ENCODE results near the gene AZGP1. TPM values are rescaled to one million over a fixed set of nuclear protein-coding genes. Genes with fewer than 3 reads are reported as not detected.
"Not testable (repeated sequence)": the region's sequence is repeated elsewhere in the genome, so short reads cannot be mapped to it uniquely, and the experiment has no call there.

Gene AZGP1
- total and polyA plus RNA-seq, 2 experiments from 2014 or later: not detected

GRCh38 chr7:99953649-99954048 is 22.2 kb downstream of the AZGP1 start:
- no peak overlapping the region for H3K4me3 ChIP-seq
- TF ChIP-seq CTCF (IDR thresholded peaks at IDR 0.05; ENCODE audit: low read depth, low read length): no peak
- no peaks in the 10 kb centered on the region for H3K9me3 ChIP-seq (ENCODE audit: low read depth)
- peak in 1 of 2 donors; percentile 67 for DNase-seq (ENCODE audit: low read depth in 1 of 2, low spot score in 1 of 2)
- no peaks in the 10 kb centered on the region for H3K27me3 ChIP-seq
- H3K36me3 ChIP-seq: no peaks in the 10 kb centered on the region
- H3K4me1 ChIP-seq (ENCODE audit: low read depth): no peaks in the 10 kb centered on the region
- no peak overlapping the region for H3K27ac ChIP-seq

- not testable (repeated sequence) for H3K4me3 ChIP-seq; H3K4me1 ChIP-seq (ENCODE audit: low read depth); DNase-seq (ENCODE audit: low read depth in 1 of 2, low spot score in 1 of 2); H3K36me3 ChIP-seq; H3K27me3 ChIP-seq; H3K27ac ChIP-seq; H3K9me3 ChIP-seq (ENCODE audit: low read depth)
These were observed 23.2 kb downstream of the AZGP1 start for GRCh38 chr7:99952649-99953048.

GRCh38 chr7:99950819-99951218 is 25.0 kb downstream of the AZGP1 start:
- H3K27ac ChIP-seq; DNase-seq (ENCODE audit: low read depth in 1 of 2, low spot score in 1 of 2); H3K27me3 ChIP-seq; H3K4me1 ChIP-seq (ENCODE audit: low read depth); H3K36me3 ChIP-seq; H3K4me3 ChIP-seq; H3K9me3 ChIP-seq (ENCODE audit: low read depth): not testable (repeated sequence)

GRCh38 chr7:99949645-99950228 is 26.1 kb downstream of the AZGP1 start:
- DNase-seq (ENCODE audit: low read depth in 1 of 2, low spot score in 1 of 2): peak in 1 of 2 donors; percentile 38
- H3K4me3 ChIP-seq: no peak overlapping the region

GRCh38 chr7:99947608-99948007 is 28.2 kb downstream of the AZGP1 start:
- TF ChIP-seq CTCF (IDR thresholded peaks at IDR 0.05; ENCODE audit: low read depth, low read length): no peak
- no peaks in the 10 kb centered on the region for H3K27me3 ChIP-seq

More at GRCh38 chr7:99949645-99950228, 26.1 kb downstream of the AZGP1 start:
- no peak overlapping the region for H3K27ac ChIP-seq
- H3K36me3 ChIP-seq: no peaks in the 10 kb centered on the region
- H3K9me3 ChIP-seq (ENCODE audit: low read depth): no peaks in the 10 kb centered on the region
- no peaks in the 10 kb centered on the region for H3K4me1 ChIP-seq (ENCODE audit: low read depth)
- peak; percentile 40 for TF ChIP-seq CTCF (IDR thresholded peaks at IDR 0.05; ENCODE audit: low read depth, low read length)
- no peaks in the 10 kb centered on the region for H3K27me3 ChIP-seq

GRCh38 chr7:99944497-99945070 is 31.2 kb downstream of the AZGP1 start:
- H3K27ac ChIP-seq: no peak overlapping the region
- H3K4me3 ChIP-seq: no peak overlapping the region

More at GRCh38 chr7:99947608-99948007, 28.2 kb downstream of the AZGP1 start:
- H3K4me1 ChIP-seq (ENCODE audit: low read depth): no peaks in the 10 kb centered on the region
- H3K4me3 ChIP-seq: no peak overlapping the region
- no peak overlapping the region for H3K27ac ChIP-seq
- no peak for DNase-seq (ENCODE audit: low read depth in 1 of 2, low spot score in 1 of 2)
- H3K9me3 ChIP-seq (ENCODE audit: low read depth): no peaks in the 10 kb centered on the region
- H3K36me3 ChIP-seq: no peaks in the 10 kb centered on the region

More at GRCh38 chr7:99944497-99945070, 31.2 kb downstream of the AZGP1 start:
- Histone ChIP-seq H3K9me3 (ENCODE audit: low read depth) (no peaks in the 10 kb centered on the region), H3K4me1 (ENCODE audit: low read depth) (no peaks in the 10 kb centered on the region), H3K36me3 (no peaks in the 10 kb centered on the region), H3K27me3 (no peaks in the 10 kb centered on the region)
- DNase-seq (ENCODE audit: low read depth in 1 of 2, low spot score in 1 of 2): no peak
- TF ChIP-seq CTCF (IDR thresholded peaks at IDR 0.05; ENCODE audit: low read depth, low read length): no peak

Measured in cardiac muscle cell (in vitro differentiated cells and primary cell).